Vagina (tissue), 2 donors: ENCODE measurements around the gene RAB3IP. TPM values are rescaled to one million over a fixed set of nuclear protein-coding genes. Genes with fewer than 3 reads are reported as not detected.

Experiments
- DNase-seq, 2 donors: peaks; one replicate each; pipeline ENCODE4 v3.0.0-alpha.2; 2017; ENCODE audit errors: extremely low spot score in 2 of 2
- H3K27ac ChIP-seq: fragments of 200-600 bp; sonication (generic); one replicate; pipeline ENCODE4 v1.5.1; 2019
- H3K27me3 ChIP-seq: fragments of 200-600 bp; sonication (generic); one replicate; pipeline ENCODE4 v1.5.1; 2019
- H3K36me3 ChIP-seq, 2 donors: fragments of 200-600 bp; sonication (generic); one replicate each; pipeline ENCODE4 v1.5.1; 2017 to 2019
- H3K4me1 ChIP-seq: fragments of 200-600 bp; sonication (generic); one replicate; pipeline ENCODE4 v1.5.1; 2019
- H3K4me3 ChIP-seq, 2 donors: fragments of 200-600 bp; sonication (generic); 1 replicate in 1 of 2; 2 replicates in 1 of 2; pipeline ENCODE4 v1.5.1; 2016 to 2019
- H3K9me3 ChIP-seq: fragments of 200-600 bp; sonication (generic); one replicate; pipeline ENCODE4 v1.5.1; 2019
- CTCF ChIP-seq, 3 experiments: fragments of 450-650 bp in 2 of 3; fragments of 200-600 bp in 1 of 3; sonication (generic) in 1 of 3; IDR thresholded peaks; one replicate each; pipeline ENCODE4 v1.5.1; 2017 to 2019; ENCODE audit warnings: antibody characterized with exemption in 3 of 3, mild to moderate bottlenecking in 2 of 3, moderate library complexity in 2 of 3
- POLR2A ChIP-seq, 2 donors: fragments of 450-650 bp; IDR thresholded peaks; one replicate each; pipeline ENCODE4 v1.6.1; 2017; ENCODE audit warnings: antibody characterized with exemption in 2 of 2, mild to moderate bottlenecking in 2 of 2, moderate library complexity in 2 of 2
- POLR2AphosphoS5 ChIP-seq, 2 donors: sonication (generic); formaldehyde crosslinking; IDR thresholded peaks; one replicate each; pipeline ENCODE4 v1.9.0; 2017; ENCODE audit warnings: antibody characterized with exemption in 2 of 2, mild to moderate bottlenecking in 2 of 2, low read depth in 1 of 2; ENCODE audit not compliant: insufficient read depth in 1 of 2
- intact Hi-C: fragments of 100-400 bp; cut with DNase I; formaldehyde crosslinking; loops from one replicate; pipeline ENCODE4 v1.15.1; 2023
- total RNA-seq: library from RNA; depleted of rRNA; stranded (reverse); fragments of >200 nt; gene quantifications from one replicate; pipeline ENCODE4 v1.2.3, GENCODE V29; 2016

Gene RAB3IP
- total RNA-seq, 1 donor from 2014 or later, result 7.9 TPM

GRCh38 chr12:69834147-69834546 lies 95.5 kb downstream of the RAB3IP start:
- no peak overlapping the region for H3K27ac ChIP-seq
- H3K4me1 ChIP-seq, result no peaks in the 10 kb centered on the region
- DNase-seq, result no peak
- H3K4me3 ChIP-seq, result no peak overlapping the region
- H3K9me3 ChIP-seq, result no peaks in the 10 kb centered on the region
- no peak for TF ChIP-seq CTCF (IDR thresholded peaks at IDR 0.05)
- TF ChIP-seq POLR2AphosphoS5 (IDR thresholded peaks at IDR 0.05; ENCODE audit: insufficient read depth in 1 of 2, low read depth in 1 of 2), result no peak
- TF ChIP-seq POLR2A (IDR thresholded peaks at IDR 0.05), result no peak
- intact Hi-C loops, result no loop called here
- no peaks in the 10 kb centered on the region for H3K36me3 ChIP-seq
- no peaks in the 10 kb centered on the region for H3K27me3 ChIP-seq

- intact Hi-C loops, result no loop called here
- Histone ChIP-seq H3K36me3 (no peaks in the 10 kb centered on the region), H3K27ac (no peak overlapping the region), H3K4me3 (no peak overlapping the region), H3K27me3 (no peaks in the 10 kb centered on the region), H3K9me3 (no peaks in the 10 kb centered on the region), H3K4me1 (no peaks in the 10 kb centered on the region)
- no peak for DNase-seq
- TF ChIP-seq POLR2A (IDR thresholded peaks at IDR 0.05) (no peak), POLR2AphosphoS5 (IDR thresholded peaks at IDR 0.05; ENCODE audit: insufficient read depth in 1 of 2, low read depth in 1 of 2) (no peak)
Observed at GRCh38 chr12:69834576-69834975, 95.9 kb downstream of the RAB3IP start.

GRCh38 chr12:69835081-69835480 lies 96.4 kb downstream of the RAB3IP start:
- Histone ChIP-seq H3K4me3 (no peak overlapping the region), H3K27me3 (no peaks in the 10 kb centered on the region), H3K27ac (no peak overlapping the region), H3K4me1 (no peaks in the 10 kb centered on the region), H3K36me3 (no peaks in the 10 kb centered on the region), H3K9me3 (no peaks in the 10 kb centered on the region)
- intact Hi-C loops, result no loop called here
- DNase-seq, result no peak
- TF ChIP-seq POLR2AphosphoS5 (IDR thresholded peaks at IDR 0.05; ENCODE audit: insufficient read depth in 1 of 2, low read depth in 1 of 2), result no peak
- TF ChIP-seq CTCF (IDR thresholded peaks at IDR 0.05), result no peak
- no peak for TF ChIP-seq POLR2A (IDR thresholded peaks at IDR 0.05)

GRCh38 chr12:69836015-69836414 lies 97.4 kb downstream of the RAB3IP start:
- Histone ChIP-seq H3K4me3 (no peak overlapping the region), H3K4me1 (no peaks in the 10 kb centered on the region), H3K36me3 (no peaks in the 10 kb centered on the region), H3K9me3 (no peaks in the 10 kb centered on the region), H3K27me3 (no peaks in the 10 kb centered on the region), H3K27ac (no peak overlapping the region)
- no peak for TF ChIP-seq CTCF (IDR thresholded peaks at IDR 0.05)
- no peak for TF ChIP-seq POLR2AphosphoS5 (IDR thresholded peaks at IDR 0.05; ENCODE audit: insufficient read depth in 1 of 2, low read depth in 1 of 2)
- no peak for TF ChIP-seq POLR2A (IDR thresholded peaks at IDR 0.05)
- DNase-seq, result no peak
- intact Hi-C loops, result no loop called here

GRCh38 chr12:69837191-69837590 lies 98.5 kb downstream of the RAB3IP start:
- no peaks in the 10 kb centered on the region for H3K9me3 ChIP-seq
- DNase-seq, result no peak
- no peak overlapping the region for H3K4me3 ChIP-seq
- intact Hi-C loops, result no loop called here
- TF ChIP-seq POLR2A (IDR thresholded peaks at IDR 0.05) (no peak), CTCF (IDR thresholded peaks at IDR 0.05) (no peak), POLR2AphosphoS5 (IDR thresholded peaks at IDR 0.05; ENCODE audit: insufficient read depth in 1 of 2, low read depth in 1 of 2) (no peak)
- H3K4me1 ChIP-seq, result no peaks in the 10 kb centered on the region
- H3K36me3 ChIP-seq, result no peaks in the 10 kb centered on the region
- no peak overlapping the region for H3K27ac ChIP-seq
- no peaks in the 10 kb centered on the region for H3K27me3 ChIP-seq
